Measurements from ENCODE around the gene PPP1R12A. TPM values are rescaled to one million over a fixed set of nuclear protein-coding genes. Genes with fewer than 3 reads are reported as not detected.

Gene PPP1R12A
- total and polyA plus RNA-seq, 9 of the 15 experiments (the other 6 are each of a cell fraction or from before 2014, with no cell fraction given) = 26.4 to 119 (median 53.3) TPM

GRCh38 chr12:79964100-79964627, 29.3 kb upstream of the PPP1R12A start (continued):
- no peak for TF ChIP-seq ZNF655 (CRISPR knock-in tag; IDR thresholded peaks at IDR 0.05)
- TF ChIP-seq RBM34 (IDR thresholded peaks at IDR 0.05; ENCODE audit: borderline replicate concordance, insufficient read depth, low read length) = no peak
- no peak for TF ChIP-seq HMG20A (CRISPR knock-in tag; conservative IDR thresholded peaks at IDR 0.05)
- TF ChIP-seq, protein P1, sequence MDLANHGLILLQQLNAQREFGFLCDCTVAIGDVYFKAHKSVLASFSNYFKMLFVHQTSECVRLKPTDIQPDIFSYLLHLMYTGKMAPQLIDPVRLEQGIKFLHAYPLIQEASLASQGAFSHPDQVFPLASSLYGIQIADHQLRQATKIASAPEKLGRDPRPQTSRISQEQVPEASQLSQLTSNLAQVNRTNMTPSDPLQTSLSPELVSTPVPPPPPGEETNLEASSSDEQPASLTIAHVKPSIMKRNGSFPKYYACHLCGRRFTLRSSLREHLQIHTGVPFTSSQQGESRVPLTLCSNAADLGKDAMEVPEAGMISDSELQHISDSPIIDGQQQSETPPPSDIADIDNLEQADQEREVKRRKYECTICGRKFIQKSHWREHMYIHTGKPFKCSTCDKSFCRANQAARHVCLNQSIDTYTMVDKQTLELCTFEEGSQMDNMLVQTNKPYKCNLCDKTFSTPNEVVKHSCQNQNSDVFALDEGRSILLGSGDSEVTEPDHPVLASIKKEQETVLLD (IDR thresholded peaks at IDR 0.05) = no peak
- no peak for TF ChIP-seq ZBTB33 (CRISPR knock-in tag; IDR thresholded peaks at IDR 0.05)
- TF ChIP-seq OTX1 (CRISPR knock-in tag; IDR thresholded peaks at IDR 0.05) = no peak
- TF ChIP-seq ZNF586 (CRISPR knock-in tag; conservative IDR thresholded peaks at IDR 0.05) = 0 out of 2 replicates have a peak, but pooled peaks have one; percentile 23
- no peak for TF ChIP-seq TAF15 (IDR thresholded peaks at IDR 0.05; ENCODE audit: low read depth, low read length)
- 0 out of 2 replicates have a peak, but pooled peaks have one; percentile 67 for TF ChIP-seq ZNF584 (CRISPR knock-in tag; IDR thresholded peaks at IDR 0.05; ENCODE audit: low read depth)
- TF ChIP-seq GATAD2B (IDR thresholded peaks at IDR 0.05; ENCODE audit: borderline replicate concordance) = no peak
- TF ChIP-seq, protein P2, sequence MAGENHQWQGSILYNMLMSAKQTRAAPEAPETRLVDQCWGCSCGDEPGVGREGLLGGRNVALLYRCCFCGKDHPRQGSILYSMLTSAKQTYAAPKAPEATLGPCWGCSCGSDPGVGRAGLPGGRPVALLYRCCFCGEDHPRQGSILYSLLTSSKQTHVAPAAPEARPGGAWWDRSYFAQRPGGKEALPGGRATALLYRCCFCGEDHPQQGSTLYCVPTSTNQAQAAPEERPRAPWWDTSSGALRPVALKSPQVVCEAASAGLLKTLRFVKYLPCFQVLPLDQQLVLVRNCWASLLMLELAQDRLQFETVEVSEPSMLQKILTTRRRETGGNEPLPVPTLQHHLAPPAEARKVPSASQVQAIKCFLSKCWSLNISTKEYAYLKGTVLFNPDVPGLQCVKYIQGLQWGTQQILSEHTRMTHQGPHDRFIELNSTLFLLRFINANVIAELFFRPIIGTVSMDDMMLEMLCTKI (IDR thresholded peaks at IDR 0.05; ENCODE audit: partially characterized antibody) = no peak
- TF ChIP-seq ZNF644 (tag; IDR thresholded peaks at IDR 0.05; ENCODE audit: low read depth) = no peak
- TF ChIP-seq, protein P3, sequence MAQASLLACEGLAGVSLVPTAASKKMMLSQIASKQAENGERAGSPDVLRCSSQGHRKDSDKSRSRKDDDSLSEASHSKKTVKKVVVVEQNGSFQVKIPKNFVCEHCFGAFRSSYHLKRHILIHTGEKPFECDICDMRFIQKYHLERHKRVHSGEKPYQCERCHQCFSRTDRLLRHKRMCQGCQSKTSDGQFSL (CRISPR knock-in tag; IDR thresholded peaks at IDR 0.05) = no peak
- TF ChIP-seq, protein P3 (tag; IDR thresholded peaks at IDR 0.05) = no peak
- no peak for TF ChIP-seq ZNF384 (IDR thresholded peaks at IDR 0.05; ENCODE audit: low read depth, low read length)
- TF ChIP-seq ARID4B (CRISPR knock-in tag; IDR thresholded peaks at IDR 0.05) = no peak

Data from K562 (cell line).